HepG2 (cell line): Measurements from ENCODE around the gene IQCC. TPM values are rescaled to one million over a fixed set of nuclear protein-coding genes. Genes with fewer than 3 reads are reported as not detected.

Experiments
- ATAC-seq: fragments of 200-7000 bp; cut with Tn5 transposase; 3 replicates; pipeline ENCODE4 v1.9.1; 2020; ENCODE audit warnings: mild to moderate bottlenecking, moderate library complexity
- BruUV-seq: library from RNA; stranded (reverse); fragments of 400-500 nt; replicated peaks from 2 replicates; lab custom pipeline; 2021; lab: Mats Ljungman, UMichigan
- CTCF ChIA-PET: fragments of 300-600 bp; formaldehyde crosslinking; extraction: SDS; loops from one replicate; lab custom pipeline; 2021; ENCODE audit warnings: low total read pairs, inconsistent platforms, low intra/inter-chr PET ratio; lab: Yijun Ruan, JAX
- POLR2A ChIA-PET: fragments of 350-600 bp; sonication (Branson Sonifier 250); formaldehyde crosslinking; loops from one replicate; lab custom pipeline; 2020; ENCODE audit warnings: antibody characterized with exemption, inconsistent platforms; lab: Yijun Ruan, JAX
- DNase-seq: peaks from one replicate; pipeline ENCODE4 v3.0.0-alpha.2; 2015; ENCODE audit warnings: low spot score
- FAIRE-seq: peaks from 3 replicates; lab custom pipeline; 2011; peaks lifted over from hg19 to GRCh38; lab: Jason Lieb, UNC
- H2AFZ ChIP-seq: one replicate; pipeline ENCODE4 v1.6.1; 2011; ENCODE audit warnings: low read length, inconsistent platforms
- H3K27ac ChIP-seq: fragments of 300-600 bp; 3 replicates; pipeline ENCODE4 v1.8.0; 2011; ENCODE audit warnings: mixed run types, mild to moderate bottlenecking, mixed read lengths, low read length, inconsistent platforms; ENCODE audit not compliant: insufficient read depth; ENCODE audit errors: extremely low read length
- H3K27me3 ChIP-seq, 2 experiments: fragments of 200-600 bp in 1 of 2; 2 replicates in 1 of 2; 3 replicates in 1 of 2; pipeline versions ENCODE4 v1.6.0 to v1.8.0; 2011; ENCODE audit warnings: low read length in 2 of 2, mild to moderate bottlenecking in 2 of 2, moderate library complexity in 2 of 2, inconsistent platforms in 1 of 2; ENCODE audit not compliant: insufficient read depth in 2 of 2, control insufficient read depth in 1 of 2
- H3K36me3 ChIP-seq, 2 experiments: fragments of 200-600 bp in 1 of 2; replicated peaks in 1 of 2; 2 replicates in 1 of 2; 3 replicates in 1 of 2; pipeline versions ENCODE4 v1.5.1 to v1.8.0; 2011; ENCODE audit warnings: low read length in 2 of 2, inconsistent platforms in 1 of 2; ENCODE audit not compliant: insufficient read depth in 2 of 2, control insufficient read depth in 1 of 2
- H3K4me1 ChIP-seq: 2 replicates; pipeline ENCODE4 v1.5.1; 2012; ENCODE audit warnings: low read length, inconsistent platforms; ENCODE audit not compliant: insufficient read depth
- H3K4me2 ChIP-seq: 2 replicates; pipeline ENCODE4 v1.6.0; 2011; ENCODE audit warnings: low read depth, low read length, inconsistent platforms
- H3K4me3 ChIP-seq, 3 experiments: fragments of 200-600 bp in 1 of 3; sonication (generic), shearing (Covaris generic) in 1 of 3; replicated peaks in 1 of 3; 2 replicates each; pipeline ENCODE4 v1.5.1; 2011 to 2016; ENCODE audit warnings: low read length in 3 of 3, inconsistent platforms in 2 of 3, low read depth in 2 of 3, mild to moderate bottlenecking in 2 of 3, control low read depth in 1 of 3, mixed read lengths in 1 of 3; ENCODE audit not compliant: insufficient read depth in 1 of 3
- H3K79me2 ChIP-seq: one replicate; pipeline ENCODE4 v1.6.1; 2011; ENCODE audit warnings: low read length, inconsistent platforms; ENCODE audit not compliant: insufficient read depth
- H3K9ac ChIP-seq: 2 replicates; pipeline ENCODE4 v1.6.0; 2011; ENCODE audit warnings: mild to moderate bottlenecking, low read depth, low read length, inconsistent platforms; ENCODE audit not compliant: insufficient read depth
- H3K9me3 ChIP-seq: 2 replicates; pipeline ENCODE4 v1.5.1; 2012; ENCODE audit warnings: mild to moderate bottlenecking, low read length
- H4K20me1 ChIP-seq: 2 replicates; pipeline ENCODE4 v1.6.0; 2011; ENCODE audit warnings: inconsistent platforms, mild to moderate bottlenecking, low read length, moderate library complexity; ENCODE audit not compliant: insufficient read depth
- IKZF4 ChIP-seq: sonication (generic); formaldehyde crosslinking; IDR thresholded peaks from 2 replicates; pipeline ENCODE4 v1.5.1; 2020; ENCODE audit warnings: borderline replicate concordance, mild to moderate bottlenecking, low read depth, missing genetic modification reagents; ENCODE audit errors: not compliant biosample characterization
- MEIS2 ChIP-seq: sonication (generic); formaldehyde crosslinking; IDR thresholded peaks from 2 replicates; pipeline ENCODE4 v1.9.0; 2021; ENCODE audit warnings: mild to moderate bottlenecking, missing genetic modification reagents
- MTF1 ChIP-seq: sonication (generic); formaldehyde crosslinking; IDR thresholded peaks from 2 replicates; pipeline ENCODE4 v1.5.0; 2020; ENCODE audit warnings: missing genetic modification reagents
- NFE2L1 ChIP-seq: sonication (generic); formaldehyde crosslinking; IDR thresholded peaks from 2 replicates; pipeline ENCODE4 v1.4.0; 2020; ENCODE audit warnings: missing genetic modification reagents, mild to moderate bottlenecking, borderline replicate concordance
- SALL1 ChIP-seq: sonication (generic); formaldehyde crosslinking; IDR thresholded peaks from 2 replicates; pipeline ENCODE4 v1.8.0; 2022; ENCODE audit warnings: mild to moderate bottlenecking, missing genetic modification reagents
- SOX6 ChIP-seq, 2 experiments: fragments of 450-650 bp in 1 of 2; sonication (generic) in 1 of 2; formaldehyde crosslinking in 1 of 2; IDR thresholded peaks; 2 replicates each; pipeline versions ENCODE4 v1.4.0 to v1.6.1; 2017 to 2020; ENCODE audit warnings: antibody characterized with exemption in 1 of 2, mild to moderate bottlenecking in 1 of 2, missing genetic modification reagents in 1 of 2
- SPEN ChIP-seq: sonication (generic); formaldehyde crosslinking; IDR thresholded peaks from 2 replicates; pipeline ENCODE4 v1.5.1; 2020; ENCODE audit warnings: low read depth, mild to moderate bottlenecking, missing genetic modification reagents
- SRF ChIP-seq: IDR thresholded peaks from 2 replicates; pipeline ENCODE4 v1.6.1; 2011; ENCODE audit warnings: mild to moderate bottlenecking, low read depth, low read length, moderate library complexity
- SUZ12 ChIP-seq: fragments of 150-350 bp; IDR thresholded peaks from 2 replicates; pipeline ENCODE4 v1.6.1; 2014; ENCODE audit warnings: low read depth, low read length
- ZFP36 ChIP-seq: fragments of 150-350 bp; IDR thresholded peaks from 2 replicates; pipeline ENCODE4 v1.6.1; 2018; ENCODE audit warnings: borderline replicate concordance, low read length, low read depth; ENCODE audit not compliant: partially characterized antibody
- ZNF274 ChIP-seq: sonication (generic); formaldehyde crosslinking; IDR thresholded peaks from 2 replicates; pipeline ENCODE4 v1.5.1; 2020; ENCODE audit warnings: mild to moderate bottlenecking, missing genetic modification reagents
- ZNF30 ChIP-seq: sonication (generic); formaldehyde crosslinking; IDR thresholded peaks from 2 replicates; pipeline ENCODE4 v1.5.0; 2020; ENCODE audit warnings: mild to moderate bottlenecking, missing genetic modification reagents
- ZNF329 ChIP-seq: sonication (generic); formaldehyde crosslinking; IDR thresholded peaks from 2 replicates; pipeline ENCODE4 v1.9.0; 2021; ENCODE audit warnings: low read depth, mild to moderate bottlenecking, missing genetic modification reagents
- ZNF557 ChIP-seq: sonication (generic); formaldehyde crosslinking; IDR thresholded peaks from 2 replicates; pipeline ENCODE4 v1.4.0; 2020; ENCODE audit warnings: missing genetic modification reagents
- ZNF563 ChIP-seq: sonication (generic); formaldehyde crosslinking; IDR thresholded peaks from 2 replicates; pipeline ENCODE4 v1.8.0; 2022; ENCODE audit warnings: mild to moderate bottlenecking, moderate library complexity, missing genetic modification reagents
- WGBS: methylation state at CpG from one replicate; pipeline ENCODE4 v1.1.6; 2017; ENCODE audit warnings: low lambda C conversion rate; 5-methylcytosine and 5-hydroxymethylcytosine counted together
- in situ Hi-C: cut with HindIII; loops from 2 replicates; pipeline ENCODE4 v1.10.0; 2017; ENCODE audit warnings: low pct_unique_long_range_greater_than_20kb; ENCODE audit not compliant: extremely low pct_ligation_motif_present
- intact Hi-C: fragments of 100-400 bp; cut with micrococcal nuclease; formaldehyde crosslinking; loops from one replicate; pipeline ENCODE4 v1.10.0; 2022; ENCODE audit not compliant: unreplicated experiment
- polyA plus RNA-seq, 8 experiments: library from polyadenylated mRNA; depleted of rRNA in 3 of 8; stranded (reverse) in 7 of 8; unstranded in 1 of 8; fragments of >200 nt; fragmentation: Illumina TruSeq in 4 of 8; extraction: Trizol in 4 of 8; gene quantifications; 2 replicates each; pipeline versions ENCODE4 v1.2.1 to v1.2.3, GENCODE V29; 2011 to 2016; ENCODE audit warnings: low read depth in 4 of 8, missing spikeins in 1 of 8, mixed read lengths in 1 of 8; ENCODE audit not compliant: insufficient read depth in 1 of 8
- total RNA-seq, 5 experiments: library from RNA; depleted of rRNA; stranded (reverse); fragments of >200 nt; fragmentation: Illumina TruSeq; extraction: Trizol; gene quantifications; 2 replicates each; pipeline ENCODE4 v1.2.3, GENCODE V29; 2016; ENCODE audit warnings: low read depth in 1 of 5
- TF ChIP-seq, protein P1 (sequence below): sonication (generic); formaldehyde crosslinking; IDR thresholded peaks from 2 replicates; pipeline ENCODE4 v1.4.0; 2020; ENCODE audit warnings: missing genetic modification reagents, low read depth, mild to moderate bottlenecking, borderline replicate concordance
- TF ChIP-seq, protein P2 (sequence below): sonication (generic); formaldehyde crosslinking; IDR thresholded peaks from 2 replicates; pipeline ENCODE4 v1.5.0; 2020; ENCODE audit warnings: missing genetic modification reagents, mild to moderate bottlenecking, borderline replicate concordance
- TF ChIP-seq, protein P3 (sequence below): IDR thresholded peaks from 2 replicates; pipeline ENCODE4 v1.6.1; 2016; ENCODE audit warnings: control low read depth
- TF ChIP-seq, protein P4 (sequence below): IDR thresholded peaks from 2 replicates; pipeline ENCODE4 v1.6.1; 2016; ENCODE audit warnings: mild to moderate bottlenecking, missing biosample characterization, missing genetic modification reagents

The IQCC gene
- total and polyA plus RNA-seq, 2 of the 13 experiments (the other 11 are each of a cell fraction or from before 2014, with no cell fraction given), result 1.7 to 3.0 TPM

DNA sequence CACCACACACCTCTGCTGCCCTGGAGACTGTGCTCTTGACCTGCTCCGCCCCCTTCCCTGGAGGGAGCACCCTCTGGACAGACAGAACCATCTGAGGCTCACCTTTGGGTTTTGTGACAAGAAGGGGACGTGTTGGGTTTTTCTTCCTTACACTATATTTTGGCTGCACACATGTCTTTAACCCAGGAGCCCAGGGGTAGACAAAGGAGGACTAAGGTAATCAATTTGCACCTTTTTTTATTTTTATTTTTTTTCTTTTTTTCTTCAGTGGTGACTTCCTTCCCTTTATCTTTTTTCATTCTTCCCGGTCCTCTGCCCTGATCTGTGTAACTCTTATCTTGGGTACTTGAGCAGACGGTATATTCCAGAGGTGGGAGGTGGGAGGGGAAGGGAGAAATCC lies 34.5 kb upstream of the IQCC start:
- no peak overlapping the region for H3K9ac ChIP-seq
- ChIA-PET POLR2A (no interaction called here), CTCF (no interaction called here)
- BruUV-seq, result no TSS peak
- no peaks in the 10 kb centered on the region for H4K20me1 ChIP-seq
- DNase-seq (no peak), ATAC-seq (no peak), FAIRE-seq (no peak)
- no peak overlapping the region for H3K4me2 ChIP-seq
- in situ Hi-C loops (no loop called here), intact Hi-C loops (no loop called here)
- TF ChIP-seq ZNF557 (no peak), ZNF329 (no peak), SPEN (CRISPR knock-in tag) (no peak), ZNF30 (no peak), SRF (no peak), SOX6 (IDR thresholded peaks at IDR 0.05) (no peak), SOX6 (CRISPR knock-in tag; IDR thresholded peaks at IDR 0.05) (no peak), MEIS2 (no peak), ZNF274 (no peak), NFE2L1 (CRISPR knock-in tag) (no peak), ZFP36 (no peak), MTF1 (CRISPR knock-in tag) (no peak), SUZ12 (no peak), IKZF4 (CRISPR knock-in tag) (no peak), ZNF563 (CRISPR knock-in tag) (no peak), SALL1 (CRISPR knock-in tag) (no peak)
- TF ChIP-seq, protein P1, sequence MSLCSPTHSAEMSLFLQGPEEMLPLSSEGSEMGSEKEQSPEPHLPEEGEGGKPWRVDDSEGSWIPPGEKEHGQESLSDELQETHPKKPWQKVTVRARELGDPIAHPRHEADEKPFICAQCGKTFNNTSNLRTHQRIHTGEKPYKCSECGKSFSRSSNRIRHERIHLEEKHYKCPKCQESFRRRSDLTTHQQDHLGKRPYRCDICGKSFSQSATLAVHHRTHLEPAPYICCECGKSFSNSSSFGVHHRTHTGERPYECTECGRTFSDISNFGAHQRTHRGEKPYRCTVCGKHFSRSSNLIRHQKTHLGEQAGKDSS, result no peak
- TF ChIP-seq, protein P2, sequence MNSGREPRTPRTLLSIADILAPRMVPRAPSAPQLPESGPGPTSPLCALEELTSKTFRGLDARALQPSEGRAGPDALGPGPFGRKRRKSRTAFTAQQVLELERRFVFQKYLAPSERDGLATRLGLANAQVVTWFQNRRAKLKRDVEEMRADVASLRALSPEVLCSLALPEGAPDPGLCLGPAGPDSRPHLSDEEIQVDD (CRISPR knock-in tag), result no peak
- TF ChIP-seq, protein P3, sequence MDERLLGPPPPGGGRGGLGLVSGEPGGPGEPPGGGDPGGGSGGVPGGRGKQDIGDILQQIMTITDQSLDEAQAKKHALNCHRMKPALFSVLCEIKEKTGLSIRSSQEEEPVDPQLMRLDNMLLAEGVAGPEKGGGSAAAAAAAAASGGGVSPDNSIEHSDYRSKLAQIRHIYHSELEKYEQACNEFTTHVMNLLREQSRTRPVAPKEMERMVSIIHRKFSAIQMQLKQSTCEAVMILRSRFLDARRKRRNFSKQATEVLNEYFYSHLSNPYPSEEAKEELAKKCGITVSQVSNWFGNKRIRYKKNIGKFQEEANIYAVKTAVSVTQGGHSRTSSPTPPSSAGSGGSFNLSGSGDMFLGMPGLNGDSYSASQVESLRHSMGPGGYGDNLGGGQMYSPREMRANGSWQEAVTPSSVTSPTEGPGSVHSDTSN, result no peak
- TF ChIP-seq, protein P4, sequence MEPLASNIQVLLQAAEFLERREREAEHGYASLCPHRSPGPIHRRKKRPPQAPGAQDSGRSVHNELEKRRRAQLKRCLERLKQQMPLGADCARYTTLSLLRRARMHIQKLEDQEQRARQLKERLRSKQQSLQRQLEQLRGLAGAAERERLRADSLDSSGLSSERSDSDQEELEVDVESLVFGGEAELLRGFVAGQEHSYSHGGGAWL (CRISPR knock-in tag), result no peak
- no peak overlapping the region for H3K4me3 ChIP-seq
- H3K36me3 ChIP-seq, result peaks cover 27 to 61% of the 10 kb centered on the region in 2 experiments
- H3K27me3 ChIP-seq, result no peaks in the 10 kb centered on the region
- 94% methylated on average over 4 of the region's 4 CpGs for WGBS
- no peaks in the 10 kb centered on the region for H3K4me1 ChIP-seq
- H2AFZ ChIP-seq, result no peak overlapping the region
- H3K27ac ChIP-seq, result no peak overlapping the region
- no peaks in the 10 kb centered on the region for H3K9me3 ChIP-seq
- H3K79me2 ChIP-seq, result no peaks in the 10 kb centered on the region
